ENCODE data around the gene C11orf58.

GRCh38 chr11:16793009-16793408, 54.6 kb downstream of the C11orf58 start:
- TF ChIP-seq CTCF (IDR thresholded peaks at IDR 0.05; ENCODE audit: low read depth, low read length, poor library complexity, severe bottlenecking) (no peak), EZH2phosphoT487 (IDR thresholded peaks at IDR 0.05; ENCODE audit: borderline replicate concordance, low read length) (no peak)

Data from DOHH2 (cell line).